SK-MEL-5 (cell line): ENCODE results near the gene CNTNAP4. TPM values are rescaled to one million over a fixed set of nuclear protein-coding genes. Genes with fewer than 3 reads are reported as not detected.

ENCODE experiments used
- DNase-seq: peaks from one replicate; pipeline ENCODE4 v3.0.0-alpha.2; 2016; ENCODE audit warnings: low read depth, low spot score
- in situ Hi-C: cut with HindIII; loops from 2 replicates; pipeline ENCODE4 v1.10.0; 2016; ENCODE audit warnings: low sequenced_read_pairs, high pct_unique_total_duplicates, low pct_unique_long_range_greater_than_20kb
- total RNA-seq: library from RNA; depleted of rRNA; stranded (reverse); fragments of >200 nt; shearing (Covaris generic); gene quantifications from 2 replicates; pipeline ENCODE4 v1.2.3, GENCODE V29; 2014

Gene CNTNAP4
- total RNA-seq, 1 experiment from 2014 or later = 3.3 TPM

DNA sequence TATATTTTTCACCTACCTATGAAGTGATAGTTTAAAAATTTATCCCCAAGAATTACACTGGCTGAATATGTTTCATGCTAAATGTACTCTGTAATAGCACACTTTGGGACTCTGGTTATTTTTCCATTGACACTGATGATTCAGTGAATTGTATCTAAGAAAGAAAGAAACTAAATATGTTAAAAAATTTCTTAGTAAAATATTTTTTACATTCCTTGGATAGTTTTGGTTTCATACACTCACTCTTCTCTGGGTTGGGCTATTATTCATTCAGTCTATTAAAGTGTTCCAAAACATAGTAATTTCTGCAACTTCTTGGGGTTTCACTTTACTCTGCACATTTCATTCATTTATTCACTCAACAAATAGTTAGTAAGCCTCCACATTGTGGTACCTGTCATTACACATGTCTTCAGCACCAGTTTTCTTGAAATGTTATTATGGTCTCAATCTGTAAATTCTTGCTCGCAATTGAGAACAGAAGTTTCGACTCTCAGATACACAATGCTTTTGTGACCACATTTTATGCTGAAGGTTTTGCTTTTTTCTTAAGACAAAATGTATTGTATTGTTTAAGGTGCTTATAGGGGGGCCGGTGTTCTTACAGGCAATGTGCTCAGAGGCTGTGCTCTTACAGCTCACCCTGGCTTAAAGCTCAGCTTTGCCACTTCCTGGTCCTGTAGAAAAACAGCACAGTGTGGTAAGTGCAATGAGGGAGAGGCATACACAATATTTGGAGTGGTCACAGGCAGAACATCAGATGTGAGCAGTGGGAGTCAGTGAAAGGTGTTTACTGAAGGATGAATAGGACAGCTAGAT is 17.4 kb downstream of the CNTNAP4 start:
- in situ Hi-C loops = no loop called here
- no peak for DNase-seq

DNA sequence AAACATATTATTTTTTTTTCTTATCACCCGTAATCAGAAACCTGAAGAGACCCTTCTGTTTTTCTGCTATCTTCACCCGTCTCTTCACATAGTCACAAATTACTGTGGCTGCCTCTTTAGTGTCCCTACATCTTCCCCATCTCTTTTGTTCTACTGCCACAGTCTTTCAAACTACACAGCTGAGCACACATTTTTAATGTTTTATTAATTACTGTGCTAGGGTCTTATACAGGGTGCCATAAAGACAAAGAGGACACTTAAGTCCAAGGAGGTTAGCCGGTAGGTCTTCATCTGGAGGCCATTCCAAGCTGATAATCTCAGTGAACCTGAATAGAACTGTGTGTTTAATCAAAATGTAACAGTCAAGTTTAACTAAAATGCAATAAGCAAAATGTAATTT is 20.7 kb downstream of the CNTNAP4 start:
- DNase-seq = no peak
- in situ Hi-C loops = no loop called here

DNA sequence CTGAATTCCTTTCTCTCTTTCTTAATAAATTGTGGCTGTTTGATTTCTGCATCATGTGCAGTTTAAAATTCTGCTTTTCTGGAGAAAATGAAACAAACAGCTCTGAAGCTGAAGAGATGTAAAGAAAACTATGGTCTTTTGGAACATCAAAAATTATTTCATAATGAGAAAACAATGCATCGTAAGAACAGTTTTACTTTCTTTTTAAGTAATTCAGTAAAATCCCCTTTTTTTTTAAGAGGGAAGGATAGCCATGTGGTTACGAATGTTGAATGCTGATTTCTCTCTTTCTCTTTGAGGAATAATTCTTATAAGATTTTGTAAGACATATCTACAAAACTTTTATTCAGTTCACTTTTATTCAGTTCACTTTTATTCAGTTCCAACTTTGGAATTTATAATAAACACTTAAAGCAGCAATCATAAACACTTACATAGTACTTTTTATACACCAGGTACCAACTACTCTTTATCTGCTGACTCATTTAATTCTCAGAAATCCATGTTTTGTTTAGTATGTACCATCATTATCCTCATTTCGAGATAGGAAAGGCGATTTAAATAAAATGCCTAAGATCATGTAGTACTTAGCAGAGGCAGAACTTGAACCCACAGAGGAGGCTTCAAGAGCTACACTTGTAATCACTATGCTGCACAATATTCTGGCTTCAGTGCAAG is 26.6 kb downstream of the CNTNAP4 start:
- in situ Hi-C loops = no loop called here
- DNase-seq = no peak

DNA sequence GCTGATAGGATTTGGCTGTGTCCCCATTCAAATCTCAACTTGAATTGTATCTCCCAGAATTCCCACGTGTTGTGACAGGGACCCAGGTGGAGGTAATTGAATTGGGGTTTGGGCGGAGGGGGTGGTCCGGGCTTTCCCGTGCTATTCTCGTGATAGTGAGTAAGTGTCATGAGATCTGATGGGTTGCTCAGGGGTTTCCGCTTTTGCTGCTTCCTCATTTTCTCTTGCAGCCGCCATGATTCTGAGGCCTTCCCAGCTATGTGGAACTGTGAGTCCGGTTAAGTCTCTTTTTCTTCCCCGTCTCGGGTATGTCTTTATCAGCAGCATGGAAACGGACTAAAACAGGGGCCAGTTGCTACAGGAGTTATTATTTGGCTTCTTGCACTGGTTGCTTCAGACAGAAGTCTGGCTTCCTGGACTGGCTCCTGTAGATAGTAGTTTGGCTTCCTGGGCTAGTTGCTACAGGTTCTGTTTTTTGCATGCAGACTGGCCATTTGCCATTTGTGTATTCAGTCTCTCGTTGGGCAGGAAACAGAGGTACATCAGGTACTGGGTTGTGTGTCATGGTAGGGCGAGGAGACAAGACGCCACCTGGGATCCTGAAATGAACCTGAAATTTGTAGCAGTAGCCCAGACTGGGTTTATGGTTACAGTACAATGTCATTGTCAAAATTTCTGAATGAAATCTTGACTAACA is 32.6 kb downstream of the CNTNAP4 start:
- DNase-seq = no peak
- in situ Hi-C loops = no loop called here

DNA sequence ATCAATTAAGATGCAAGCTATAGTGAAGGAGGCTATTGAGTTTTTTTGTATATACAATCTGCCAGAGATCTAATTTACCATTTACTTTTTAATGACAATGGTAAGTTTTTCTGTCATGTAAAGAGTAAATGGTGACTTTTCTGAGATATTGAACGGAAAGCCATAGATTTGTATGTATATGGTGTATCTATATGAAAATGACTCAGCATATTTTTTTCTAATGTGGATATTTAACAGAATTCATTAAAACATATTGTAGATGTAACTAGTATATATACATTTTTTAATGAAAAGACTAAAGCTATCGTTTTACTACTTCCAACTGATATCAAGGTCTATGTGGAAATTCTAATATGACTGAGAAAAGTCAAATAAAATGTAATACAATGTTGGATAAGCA is 34.1 kb downstream of the CNTNAP4 start:
- no peak for DNase-seq

DNA sequence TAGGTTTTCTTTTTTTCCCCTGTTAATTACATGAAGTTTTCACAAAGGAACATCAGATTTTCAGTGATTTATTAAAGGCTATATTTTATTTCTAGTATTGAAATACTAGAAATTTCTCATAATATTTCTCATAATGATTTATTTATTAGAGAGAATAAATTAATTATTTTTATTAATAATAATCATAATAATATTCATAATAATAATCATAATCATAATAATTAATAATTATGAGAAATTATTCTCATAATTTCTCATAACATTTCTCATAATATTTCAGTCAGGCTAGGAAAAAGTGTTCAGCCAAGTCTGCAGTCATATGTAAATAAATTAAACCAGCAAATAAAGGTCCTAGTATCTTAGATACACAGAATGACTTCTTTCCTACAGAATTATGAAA is 41.4 kb downstream of the CNTNAP4 start:
- in situ Hi-C loops = no loop called here
- no peak for DNase-seq

More for the DNA sequence above, 34.1 kb downstream of the CNTNAP4 start:
- in situ Hi-C loops = no loop called here

DNA sequence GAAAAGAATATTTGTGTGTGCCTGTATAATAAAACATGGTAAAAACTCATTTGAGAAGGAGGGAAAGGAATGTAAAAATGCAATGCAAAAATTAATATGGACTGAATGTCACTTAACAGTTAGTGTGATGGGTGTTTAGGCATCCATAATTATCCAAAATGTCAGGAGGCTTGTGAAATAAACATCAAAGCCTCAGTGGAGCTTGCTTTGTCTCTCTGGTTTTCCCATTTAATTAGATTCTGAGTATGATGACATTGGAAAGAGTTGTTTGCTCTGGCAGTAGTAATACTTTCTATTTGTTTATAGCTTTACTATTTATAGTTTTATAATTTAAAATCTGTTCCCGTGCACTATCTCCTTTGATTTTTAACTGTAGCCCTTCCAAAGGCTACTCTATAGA is 51.9 kb downstream of the CNTNAP4 start:
- in situ Hi-C loops = no loop called here
- no peak for DNase-seq

DNA sequence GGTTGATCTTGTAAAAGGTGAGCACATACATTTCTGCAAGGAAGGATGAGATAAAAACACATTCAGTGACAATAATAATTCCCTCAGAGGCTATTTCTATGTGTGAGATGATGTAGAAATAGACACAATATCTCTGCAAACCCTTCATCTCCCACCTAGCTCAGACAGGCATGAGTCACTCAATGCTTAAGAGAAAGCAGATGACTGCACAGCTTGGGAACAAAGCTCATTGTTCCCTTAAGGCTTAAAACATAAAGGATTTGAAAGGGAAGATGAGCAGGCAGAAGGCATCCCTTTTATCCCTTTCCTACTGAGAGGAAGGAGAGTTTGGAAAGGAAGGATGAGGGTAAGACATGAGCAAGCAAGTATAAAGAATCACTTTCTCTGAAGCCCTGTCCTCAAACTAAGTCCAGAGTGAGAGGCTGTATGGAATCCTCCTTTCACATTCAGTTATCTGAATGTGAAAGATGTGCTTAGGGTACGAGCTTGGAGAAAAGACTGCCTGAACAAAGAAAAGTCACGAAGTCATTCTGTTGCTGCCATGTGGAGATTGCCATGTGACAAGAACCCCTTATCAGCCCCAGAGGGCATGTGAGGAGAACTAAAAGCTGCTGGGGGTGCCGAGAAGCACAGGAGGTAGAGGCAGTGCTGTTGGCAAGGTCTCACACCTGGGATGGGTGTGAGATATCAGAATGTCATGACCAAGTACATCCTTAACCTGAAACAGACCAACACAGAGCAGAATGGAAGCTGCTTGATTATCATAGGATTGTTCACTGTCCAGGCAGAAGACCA is 58.2 kb downstream of the CNTNAP4 start:
- in situ Hi-C loops = no loop called here
- peak; percentile 5 for DNase-seq

DNA sequence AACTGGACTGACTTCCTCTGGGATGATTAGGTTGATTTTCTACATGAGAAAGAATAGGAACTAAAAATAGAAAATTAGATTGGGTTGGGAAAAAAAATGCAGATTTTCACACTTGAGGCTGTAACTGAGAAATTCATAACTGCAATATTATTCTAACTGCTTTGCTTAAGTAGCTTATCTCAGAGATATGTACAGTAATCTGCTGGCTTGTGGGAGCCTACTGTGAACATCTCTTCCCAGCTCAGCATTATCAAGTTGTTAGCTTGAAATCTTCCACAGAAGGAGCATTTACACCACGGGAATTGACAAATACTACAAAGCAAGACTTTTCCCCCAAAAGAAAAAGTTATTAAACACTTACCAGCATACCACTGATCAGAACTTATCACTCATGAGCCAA is 58.9 kb downstream of the CNTNAP4 start:
- in situ Hi-C loops = no loop called here
- DNase-seq = no peak

DNA sequence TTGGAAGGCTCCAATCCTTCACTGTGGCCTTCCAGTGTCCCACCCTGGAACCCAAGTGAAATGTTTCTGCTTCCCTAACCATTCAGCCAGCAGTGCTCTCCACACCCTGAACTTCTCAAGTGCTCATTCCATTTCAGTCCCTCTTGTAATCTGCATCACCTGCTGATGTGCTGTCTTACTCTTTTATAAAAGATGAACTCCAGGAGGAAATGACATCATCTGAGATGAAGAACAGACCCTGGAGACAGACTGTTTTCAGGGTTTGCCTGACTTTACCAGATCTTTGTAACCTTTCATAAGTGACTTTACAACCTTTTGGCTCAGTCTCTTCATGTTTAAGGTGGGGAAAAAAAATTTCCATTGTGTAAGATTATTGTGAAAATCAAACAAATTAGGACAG is 61.3 kb downstream of the CNTNAP4 start:
- in situ Hi-C loops = no loop called here
- DNase-seq = no peak

DNA sequence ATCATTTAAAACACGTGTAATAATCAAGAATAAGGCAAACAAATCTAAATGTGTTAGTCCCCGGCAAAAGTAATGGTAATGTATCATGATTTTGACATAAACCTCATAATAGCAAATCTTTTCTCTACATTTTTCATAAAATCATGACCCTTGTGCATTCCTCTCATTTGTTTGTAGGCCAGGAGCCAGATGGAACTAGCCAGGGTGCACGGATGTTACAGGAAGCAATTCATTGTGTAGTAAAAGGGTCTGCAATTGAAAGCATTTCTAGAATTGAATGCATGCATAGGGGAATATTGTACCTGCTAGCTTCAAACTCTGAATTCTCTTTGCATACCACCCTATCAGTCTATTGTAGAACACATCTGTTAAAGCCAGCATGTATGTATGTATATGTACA is 66.6 kb downstream of the CNTNAP4 start:
- in situ Hi-C loops = no loop called here
- no peak for DNase-seq

DNA sequence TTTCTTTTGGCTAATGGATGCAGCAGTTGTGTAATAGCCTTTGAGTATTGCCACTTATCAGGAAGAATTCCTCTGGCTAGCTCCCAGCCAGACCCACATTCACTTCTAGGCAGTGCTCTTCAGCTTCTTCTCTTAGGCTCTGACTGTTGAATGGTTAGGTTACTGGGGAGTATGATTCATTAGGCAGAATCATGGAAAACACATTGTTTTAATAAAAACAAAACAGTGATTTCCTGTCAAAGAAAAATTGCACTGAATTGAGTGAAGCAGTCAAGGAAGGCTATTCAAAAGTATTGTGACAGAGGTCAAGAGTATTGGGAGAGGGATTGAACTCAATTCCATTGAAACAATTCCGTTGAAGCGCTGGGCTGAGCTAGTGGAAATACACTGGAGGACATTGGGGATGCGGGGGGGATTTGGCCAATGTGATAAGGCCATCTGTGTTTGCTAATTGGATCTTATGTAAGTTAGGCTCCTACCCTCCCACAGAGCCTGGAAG is 68.0 kb downstream of the CNTNAP4 start:
- DNase-seq = no peak
- in situ Hi-C loops = no loop called here

DNA sequence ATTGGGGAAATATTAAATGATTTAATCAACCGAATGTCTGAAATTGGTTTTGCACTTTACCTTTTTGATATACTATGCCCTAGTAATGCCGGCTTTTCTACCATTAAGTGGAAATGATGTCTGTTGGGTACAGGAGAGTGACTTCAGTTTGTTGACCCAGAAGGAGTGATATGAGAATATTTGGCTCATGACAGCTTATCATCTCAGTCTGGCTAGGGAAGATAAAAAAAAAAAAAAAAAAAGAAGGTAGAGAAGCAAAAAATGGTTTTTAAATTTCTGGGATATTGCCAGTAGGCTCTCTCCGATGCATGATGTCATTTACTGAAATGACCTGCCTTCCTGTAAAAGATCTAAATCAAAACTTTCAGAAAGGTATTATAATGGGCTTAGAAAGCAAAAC is 69.0 kb downstream of the CNTNAP4 start:
- DNase-seq = no peak
- in situ Hi-C loops = no loop called here

DNA sequence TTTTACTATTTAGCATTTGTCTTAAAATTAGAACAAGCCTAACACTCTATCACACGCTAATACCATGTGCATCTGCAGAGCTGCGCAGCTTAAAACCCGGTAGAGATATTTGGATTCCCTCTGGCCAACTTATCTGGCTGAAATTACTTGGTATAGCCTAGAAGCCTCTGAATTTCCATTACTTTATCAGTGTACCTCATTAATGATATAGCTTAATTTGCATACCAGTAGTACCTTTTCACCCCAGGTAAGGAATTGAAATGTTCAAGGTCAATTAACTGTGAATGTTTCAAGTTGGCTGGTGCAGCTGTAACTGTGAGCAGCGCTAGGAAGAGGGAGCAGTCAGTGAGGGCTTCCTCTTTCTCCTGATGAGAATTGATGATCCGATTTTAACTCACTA is 74.2 kb downstream of the CNTNAP4 start:
- no peak for DNase-seq
- in situ Hi-C loops = no loop called here

DNA sequence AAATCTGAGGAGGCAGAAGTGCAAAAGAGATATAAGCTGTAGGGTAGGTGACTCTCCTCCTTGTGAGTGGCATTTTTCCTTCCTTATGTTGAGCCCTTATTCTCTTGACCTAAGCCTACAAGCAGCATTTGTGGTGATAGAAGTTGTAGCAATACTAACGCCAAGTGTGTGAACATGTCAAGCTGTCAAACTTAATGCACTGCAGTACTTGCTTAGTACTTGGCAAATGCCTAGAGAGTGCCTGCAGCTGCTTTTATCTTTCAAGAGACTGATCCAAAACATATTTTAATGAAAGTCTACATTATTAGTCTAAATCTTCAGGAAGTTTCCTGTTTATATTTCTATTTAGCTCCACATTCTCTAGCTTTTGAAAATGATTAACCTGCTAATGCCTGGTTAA is 83.2 kb downstream of the CNTNAP4 start:
- no peak for DNase-seq
- in situ Hi-C loops = no loop called here

DNA sequence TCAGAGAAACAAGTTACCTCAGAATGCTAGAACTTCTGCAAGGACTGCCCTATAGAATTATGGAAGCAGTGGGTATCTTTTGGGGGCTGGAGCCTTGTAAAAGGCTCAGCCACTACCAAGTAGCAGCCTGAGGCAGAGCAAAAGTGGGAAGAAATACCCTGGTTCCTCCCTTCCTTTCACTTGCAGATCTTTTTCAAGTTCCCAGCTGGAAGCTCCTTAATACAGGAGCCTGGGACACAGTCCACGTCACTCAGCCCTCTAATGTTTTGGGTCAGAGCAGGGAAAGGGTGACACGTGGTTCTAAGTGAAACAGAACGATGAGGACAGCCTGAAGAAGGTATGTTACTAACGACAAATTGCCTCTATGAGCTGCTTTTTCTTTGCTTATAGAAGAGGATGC is 93.1 kb downstream of the CNTNAP4 start:
- in situ Hi-C loops = no loop called here
- DNase-seq = no peak

DNA sequence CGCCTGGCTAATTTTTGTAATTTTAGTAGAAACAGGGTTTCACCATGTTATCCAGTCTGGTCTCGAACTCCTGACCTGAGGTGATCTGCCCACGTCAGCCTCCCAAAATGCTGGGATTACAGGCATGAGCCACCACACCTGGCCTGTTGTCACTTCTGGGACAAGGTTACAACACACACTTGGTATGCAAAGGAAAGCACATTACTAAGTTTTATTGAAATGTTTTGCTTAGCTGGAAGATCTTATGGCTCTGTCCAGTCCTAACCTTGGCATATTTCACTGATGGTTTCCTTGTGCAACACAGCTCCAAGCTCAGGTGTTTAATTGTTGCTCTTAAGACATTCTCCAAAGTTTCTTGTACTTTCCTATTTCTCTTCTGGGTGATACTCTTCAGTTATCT is 94.2 kb downstream of the CNTNAP4 start:
- in situ Hi-C loops = no loop called here
- DNase-seq = no peak

DNA sequence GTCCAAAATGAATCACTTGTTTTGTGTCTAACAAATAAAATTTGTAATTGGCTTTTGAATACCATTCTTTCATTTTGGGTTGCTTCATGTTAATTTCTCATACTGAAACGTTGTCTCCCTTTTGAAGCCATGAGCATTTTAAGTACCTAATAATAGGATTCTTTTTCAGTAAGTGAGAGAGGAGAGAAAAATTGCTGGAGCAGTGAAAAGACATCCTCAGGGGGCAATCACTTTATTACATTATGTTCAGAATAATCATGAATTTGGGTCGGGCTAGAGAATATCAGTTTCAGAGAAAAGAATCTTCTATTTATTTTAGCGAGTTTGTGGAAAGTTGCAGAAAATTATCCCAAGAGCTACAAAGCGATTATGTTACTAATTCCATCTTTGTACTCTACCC is 96.8 kb downstream of the CNTNAP4 start:
- DNase-seq = no peak
- in situ Hi-C loops = no loop called here
